SH-SY5Y (cell line): Measurements from ENCODE around the gene KLHL29.

Experiments
- GATA2 ChIP-seq: IDR thresholded peaks from 2 replicates; pipeline ENCODE4 v1.6.1; 2011; ENCODE audit warnings: mild to moderate bottlenecking, low read depth, low read length
- GATA3 ChIP-seq: IDR thresholded peaks from 2 replicates; pipeline ENCODE4 v1.6.1; 2011; ENCODE audit warnings: low read depth, mild to moderate bottlenecking, low read length, moderate library complexity

- TF ChIP-seq GATA2 (no peak), GATA3 (no peak)
These were observed 274.8 kb downstream of the KLHL29 start for GRCh38 chr2:23659773-23660172.
